Adipocyte (in vitro differentiated cells): ENCODE data around the gene APOL5.

Experiments
- DNase-seq: peaks from one replicate; pipeline ENCODE4 v3.0.0-alpha.2; 2015; ENCODE audit warnings: low read depth
- H3K27me3 ChIP-seq: replicated peaks from 2 replicates; pipeline ENCODE4 v1.7.0; 2013; ENCODE audit warnings: mild to moderate bottlenecking, low read length, moderate library complexity; ENCODE audit not compliant: control insufficient read depth, insufficient read depth
- H3K36me3 ChIP-seq: 2 replicates; pipeline ENCODE4 v1.7.0; 2013; ENCODE audit warnings: low read length, mild to moderate bottlenecking, moderate library complexity; ENCODE audit not compliant: control insufficient read depth, insufficient read depth, severe bottlenecking
- H3K4me1 ChIP-seq: 2 replicates; pipeline ENCODE4 v1.7.0; 2013; ENCODE audit warnings: mild to moderate bottlenecking, low read length, moderate library complexity; ENCODE audit not compliant: control insufficient read depth, insufficient read depth
- H3K4me3 ChIP-seq: 2 replicates; pipeline ENCODE4 v1.7.0; 2013; ENCODE audit warnings: mild to moderate bottlenecking, low read length, moderate library complexity
- H3K9ac ChIP-seq: 2 replicates; pipeline ENCODE4 v1.7.0; 2013; ENCODE audit warnings: mild to moderate bottlenecking, low read length, moderate library complexity
- H3K9me3 ChIP-seq: 2 replicates; pipeline ENCODE4 v1.7.0; 2013; ENCODE audit warnings: mild to moderate bottlenecking, low read length, moderate library complexity; ENCODE audit not compliant: control insufficient read depth

APOL5 gene

GRCh38 chr22:35711336-35711735 lies 6.3 kb upstream of the APOL5 start:
- Histone ChIP-seq H3K4me3 (no peak overlapping the region), H3K36me3 (no peaks in the 10 kb centered on the region), H3K4me1 (no peaks in the 10 kb centered on the region), H3K27me3 (peaks cover 7% of the 10 kb centered on the region), H3K9me3 (peaks cover 8% of the 10 kb centered on the region), H3K9ac (no peak overlapping the region)
- no peak for DNase-seq

DNA sequence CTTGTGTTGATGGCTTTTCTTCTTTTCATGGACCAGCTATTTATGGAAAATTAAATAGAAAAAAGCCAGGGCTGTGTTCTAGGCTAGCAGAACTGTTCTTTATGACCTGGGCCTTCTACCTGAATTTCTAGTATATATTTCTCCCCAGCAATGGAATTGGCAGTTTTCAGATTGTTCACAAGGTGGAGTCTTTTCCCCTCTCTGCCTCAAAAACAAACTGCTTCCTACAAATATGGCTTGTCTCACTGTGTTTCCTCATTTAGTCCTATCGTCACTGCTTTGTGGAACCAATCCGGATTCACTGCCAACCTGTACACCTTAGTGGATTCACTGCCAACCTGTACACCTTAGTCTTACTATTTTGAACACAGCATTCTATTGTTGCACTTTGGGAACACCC lies 5.0 kb upstream of the APOL5 start:
- Histone ChIP-seq H3K9me3 (peaks cover 8% of the 10 kb centered on the region), H3K4me1 (no peaks in the 10 kb centered on the region), H3K4me3 (no peak overlapping the region), H3K27me3 (peaks cover 7% of the 10 kb centered on the region), H3K36me3 (no peaks in the 10 kb centered on the region), H3K9ac (no peak overlapping the region)
- DNase-seq = no peak

- Histone ChIP-seq H3K27me3 (peaks cover 6% of the 10 kb centered on the region), H3K9me3 (no peaks in the 10 kb centered on the region), H3K36me3 (no peaks in the 10 kb centered on the region), H3K4me3 (no peak overlapping the region), H3K4me1 (no peaks in the 10 kb centered on the region), H3K9ac (no peak overlapping the region)
- no peak for DNase-seq
These were observed 1.7 kb downstream of the APOL5 start for GRCh38 chr22:35719212-35719875.

DNA sequence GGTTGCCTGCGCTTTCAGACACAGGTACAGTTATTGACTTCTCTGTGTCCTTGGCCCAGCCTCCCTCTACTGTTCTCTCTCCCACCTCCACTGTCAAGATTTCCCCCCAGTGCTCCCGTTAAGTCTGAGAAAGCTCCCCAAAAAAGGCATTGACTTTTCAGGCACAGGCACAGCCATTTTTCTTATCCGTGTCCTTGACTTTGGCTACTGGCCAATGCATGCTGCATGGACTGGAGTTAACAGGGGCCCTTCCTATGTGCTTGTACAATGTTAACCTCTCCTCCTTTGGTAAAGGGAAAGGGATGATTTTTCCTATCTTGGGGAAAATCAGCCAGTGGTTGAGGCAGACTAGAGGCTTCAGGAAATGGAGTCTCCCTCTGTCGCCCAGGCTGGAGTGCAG lies 4.3 kb downstream of the APOL5 start:
- H3K4me1 ChIP-seq = no peaks in the 10 kb centered on the region
- no peaks in the 10 kb centered on the region for H3K9me3 ChIP-seq
- no peak for DNase-seq
- no peaks in the 10 kb centered on the region for H3K27me3 ChIP-seq
- H3K36me3 ChIP-seq = no peaks in the 10 kb centered on the region
- no peak overlapping the region for H3K4me3 ChIP-seq
- no peak overlapping the region for H3K9ac ChIP-seq

DNA sequence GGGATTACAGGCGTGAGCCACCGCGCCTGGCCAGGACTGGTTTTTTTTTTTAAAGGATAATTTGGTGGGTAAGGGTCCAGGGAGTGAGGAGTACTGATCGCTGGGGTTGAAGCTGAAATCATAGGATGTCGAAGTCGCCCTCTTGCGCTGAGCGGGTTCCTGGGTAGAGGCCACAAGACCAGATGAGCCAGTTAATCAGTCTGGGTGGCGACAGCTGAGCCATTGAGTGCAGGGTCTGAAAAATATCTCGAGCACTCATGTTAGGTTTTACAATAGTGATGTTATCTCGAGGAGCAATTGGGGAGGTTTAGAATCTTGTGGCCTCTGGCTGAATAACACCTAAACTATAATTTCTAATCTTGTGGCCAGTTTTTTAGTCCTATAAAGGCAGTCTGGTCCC lies 7.8 kb downstream of the APOL5 start:
- no peaks in the 10 kb centered on the region for H3K9me3 ChIP-seq
- no peaks in the 10 kb centered on the region for H3K36me3 ChIP-seq
- no peak overlapping the region for H3K9ac ChIP-seq
- no peak for DNase-seq
- no peaks in the 10 kb centered on the region for H3K4me1 ChIP-seq
- H3K4me3 ChIP-seq = no peak overlapping the region
- H3K27me3 ChIP-seq = peaks cover 5% of the 10 kb centered on the region

DNA sequence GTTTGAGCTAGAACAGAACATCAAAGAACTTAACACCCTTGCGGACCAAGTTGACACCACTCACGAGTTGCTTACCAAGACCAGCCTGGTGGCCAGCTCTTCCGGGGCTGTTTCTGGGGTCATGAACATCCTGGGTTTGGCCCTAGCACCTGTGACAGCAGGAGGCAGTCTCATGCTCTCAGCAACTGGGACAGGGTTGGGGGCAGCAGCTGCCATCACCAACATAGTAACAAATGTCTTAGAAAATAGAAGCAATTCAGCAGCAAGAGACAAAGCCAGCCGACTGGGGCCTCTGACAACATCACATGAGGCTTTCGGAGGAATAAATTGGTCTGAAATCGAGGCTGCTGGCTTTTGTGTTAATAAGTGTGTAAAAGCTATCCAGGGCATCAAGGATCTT lies 8.7 kb downstream of the APOL5 start:
- H3K9ac ChIP-seq = no peak overlapping the region
- H3K27me3 ChIP-seq = peaks cover 5% of the 10 kb centered on the region
- DNase-seq = no peak
- H3K36me3 ChIP-seq = no peaks in the 10 kb centered on the region
- no peaks in the 10 kb centered on the region for H3K9me3 ChIP-seq
- no peaks in the 10 kb centered on the region for H3K4me1 ChIP-seq
- no peak overlapping the region for H3K4me3 ChIP-seq

- Histone ChIP-seq H3K4me1 (no peaks in the 10 kb centered on the region), H3K9ac (no peak overlapping the region), H3K4me3 (no peak overlapping the region), H3K36me3 (no peaks in the 10 kb centered on the region), H3K27me3 (peaks cover 5% of the 10 kb centered on the region), H3K9me3 (no peaks in the 10 kb centered on the region)
- no peak for DNase-seq
These were observed 9.3 kb downstream of the APOL5 start for GRCh38 chr22:35726933-35727332.

GRCh38 chr22:35727436-35727835 lies 9.8 kb downstream of the APOL5 start:
- H3K4me1 ChIP-seq = no peaks in the 10 kb centered on the region
- no peaks in the 10 kb centered on the region for H3K36me3 ChIP-seq
- peaks cover 5% of the 10 kb centered on the region for H3K27me3 ChIP-seq
- no peak for DNase-seq
- no peak overlapping the region for H3K4me3 ChIP-seq
- H3K9ac ChIP-seq = no peak overlapping the region
- H3K9me3 ChIP-seq = no peaks in the 10 kb centered on the region

DNA sequence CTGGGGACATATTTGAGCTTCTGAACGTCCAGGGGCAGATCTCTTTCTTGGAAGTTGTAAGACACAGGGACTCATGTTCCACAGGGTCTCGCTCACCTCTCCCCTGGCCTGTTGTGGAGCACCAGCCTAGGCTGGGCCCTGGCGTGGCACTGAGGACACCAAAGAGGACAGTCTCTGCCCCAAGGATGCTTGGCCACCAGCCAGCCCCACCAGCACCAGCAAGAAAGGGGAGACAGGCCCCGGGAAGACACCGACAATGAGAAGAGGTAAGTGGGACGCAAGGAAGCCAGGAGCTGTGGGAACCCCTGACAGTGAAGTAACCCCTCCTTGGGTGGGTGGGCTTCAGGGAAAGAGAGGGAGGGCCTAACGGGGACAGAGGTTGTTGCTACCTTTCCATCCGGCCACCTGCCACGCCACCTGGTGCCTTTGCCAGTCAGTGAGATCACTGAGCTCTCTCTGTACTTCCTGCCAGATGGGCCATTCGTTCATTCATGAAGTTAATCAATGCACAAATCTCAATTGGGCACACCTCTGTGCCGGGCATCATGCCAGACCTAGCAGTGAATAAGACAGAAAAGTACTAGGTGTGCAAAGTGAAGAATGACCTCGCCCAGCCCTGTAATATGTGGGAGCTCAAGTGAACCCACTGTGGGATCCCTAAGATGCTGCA lies 11.1 kb downstream of the APOL5 start:
- no peak for DNase-seq
- H3K4me3 ChIP-seq = no peak overlapping the region
- H3K9ac ChIP-seq = no peak overlapping the region
- H3K9me3 ChIP-seq = no peaks in the 10 kb centered on the region
- H3K4me1 ChIP-seq = peaks cover 4% of the 10 kb centered on the region
- H3K36me3 ChIP-seq = no peaks in the 10 kb centered on the region
- H3K27me3 ChIP-seq = peaks cover 5% of the 10 kb centered on the region

DNA sequence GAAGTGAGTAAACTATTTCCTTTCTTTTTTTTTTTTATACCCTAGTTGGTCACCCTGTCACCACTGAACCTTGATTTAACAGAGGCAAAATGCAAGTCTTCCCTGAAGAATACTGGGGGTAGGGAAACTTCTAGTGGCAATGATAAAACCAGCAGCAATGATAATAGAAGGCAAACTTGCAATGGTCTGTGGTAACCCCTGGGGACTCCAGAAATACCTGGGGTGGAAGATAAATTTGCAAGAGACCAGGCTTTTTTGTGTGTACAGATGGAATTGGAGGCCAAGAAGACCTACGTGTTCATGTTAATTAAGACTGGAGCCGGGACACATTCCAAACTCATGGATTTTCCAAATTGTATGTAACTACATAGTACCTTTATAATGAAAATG lies 11.6 kb downstream of the APOL5 start:
- DNase-seq = no peak
- no peaks in the 10 kb centered on the region for H3K36me3 ChIP-seq
- peaks cover 8% of the 10 kb centered on the region for H3K4me1 ChIP-seq
- H3K9ac ChIP-seq = no peak overlapping the region
- H3K27me3 ChIP-seq = peaks cover 5% of the 10 kb centered on the region
- H3K4me3 ChIP-seq = no peak overlapping the region
- H3K9me3 ChIP-seq = no peaks in the 10 kb centered on the region

DNA sequence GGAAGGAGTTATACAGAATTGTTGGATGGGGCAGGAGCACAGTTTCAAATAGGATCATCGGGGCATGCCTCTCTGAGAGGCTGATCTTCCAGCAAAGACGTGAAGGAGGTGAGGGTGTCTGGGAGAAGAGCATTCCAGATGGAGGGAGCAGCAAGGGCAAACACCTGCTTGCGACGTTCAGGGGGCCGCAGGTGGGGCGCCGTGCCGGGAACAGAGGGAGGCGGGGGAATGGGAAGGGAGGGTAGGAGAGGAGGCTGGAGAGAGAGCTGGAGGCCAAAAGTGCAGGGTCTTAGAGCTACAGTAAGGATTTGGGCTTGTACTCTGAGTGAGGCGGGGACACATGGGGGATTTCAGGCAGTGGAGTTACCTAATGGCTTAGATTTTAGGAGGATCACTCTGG lies 13.6 kb downstream of the APOL5 start:
- Histone ChIP-seq H3K36me3 (no peaks in the 10 kb centered on the region), H3K27me3 (peaks cover 5% of the 10 kb centered on the region), H3K9ac (no peak overlapping the region), H3K9me3 (no peaks in the 10 kb centered on the region), H3K4me3 (no peak overlapping the region), H3K4me1 (peaks cover 10% of the 10 kb centered on the region)
- no peak for DNase-seq

GRCh38 chr22:35732116-35732515 lies 14.4 kb downstream of the APOL5 start:
- H3K9ac ChIP-seq = no peak overlapping the region
- H3K36me3 ChIP-seq = no peaks in the 10 kb centered on the region
- H3K4me3 ChIP-seq = no peak overlapping the region
- DNase-seq = no peak
- H3K4me1 ChIP-seq = peaks cover 10% of the 10 kb centered on the region
- H3K27me3 ChIP-seq = peaks cover 5% of the 10 kb centered on the region
- H3K9me3 ChIP-seq = no peaks in the 10 kb centered on the region
